SK-N-SH (cell line): ENCODE results near the gene CREB5. TPM values are rescaled to one million over a fixed set of nuclear protein-coding genes. Genes with fewer than 3 reads are reported as not detected.
A peak's percentile ranks its signal among the peaks of the same experiment; 100 is the strongest.

Source experiments
- CTCF ChIA-PET: fragments of 300-600, 350-600 bp; formaldehyde crosslinking; extraction: SDS; loops from one replicate; lab custom pipeline; 2021; lab: Yijun Ruan, JAX
- POLR2A ChIA-PET: fragments of 350-600 bp; sonication (Branson Sonifier 250); formaldehyde crosslinking; extraction: SDS; loops from one replicate; lab custom pipeline; 2020; ENCODE audit warnings: antibody characterized with exemption, inconsistent platforms; lab: Yijun Ruan, JAX
- DNase-seq: peaks from one replicate; pipeline ENCODE4 v3.0.0; 2012
- H2AFZ ChIP-seq: fragments of 200-600 bp; sonication (generic); 2 replicates; pipeline ENCODE4 v1.8.1; 2016; ENCODE audit warnings: antibody characterized with exemption, mild to moderate bottlenecking, low read depth
- H3F3A ChIP-seq: fragments of 200-600 bp; sonication (generic); replicated peaks from 2 replicates; pipeline ENCODE3; 2016; ENCODE audit warnings: antibody characterized with exemption, mild to moderate bottlenecking; ENCODE audit not compliant: insufficient read depth
- H3K27ac ChIP-seq, 2 experiments: fragments of 200-500 bp in 1 of 2; fragments of 200-600 bp in 1 of 2; sonication (Bioruptor generic) in 1 of 2; sonication (generic), shearing (Covaris generic) in 1 of 2; 2 replicates each; pipeline versions ENCODE4 v1.5.1 to v1.6.1; 2014 to 2016; ENCODE audit warnings: low read depth in 2 of 2, inconsistent platforms in 1 of 2, low read length in 1 of 2, mild to moderate bottlenecking in 1 of 2, mixed read lengths in 1 of 2
- H3K27me3 ChIP-seq: fragments of 200-600 bp; sonication (generic), shearing (Covaris generic); 2 replicates; pipeline ENCODE4 v1.6.1; 2016; ENCODE audit warnings: mixed run types; ENCODE audit not compliant: insufficient read depth
- H3K36me3 ChIP-seq, 2 experiments: fragments of 200-500 bp in 1 of 2; fragments of 200-600 bp in 1 of 2; sonication (Bioruptor generic) in 1 of 2; sonication (generic) in 1 of 2; replicated peaks in 1 of 2; 2 replicates each; pipeline versions ENCODE3 to v1.5.1; 2014 to 2016; ENCODE audit warnings: low read length in 1 of 2, mild to moderate bottlenecking in 1 of 2; ENCODE audit not compliant: insufficient read depth in 2 of 2, control insufficient read depth in 1 of 2
- H3K4me1 ChIP-seq, 2 experiments: fragments of 200-500 bp in 1 of 2; fragments of 200-600 bp in 1 of 2; sonication (Bioruptor generic) in 1 of 2; sonication (generic), shearing (Covaris generic) in 1 of 2; 2 replicates each; pipeline versions ENCODE4 v1.5.1 to v1.6.1; 2014 to 2016; ENCODE audit warnings: low read depth in 1 of 2, low read length in 1 of 2, mixed run types in 1 of 2; ENCODE audit not compliant: insufficient read depth in 2 of 2, control insufficient read depth in 1 of 2
- H3K4me2 ChIP-seq: fragments of 200-600 bp; sonication (generic), shearing (Covaris generic); 2 replicates; pipeline ENCODE4 v1.6.1; 2017; ENCODE audit warnings: mixed run types
- H3K4me3 ChIP-seq, 2 experiments: fragments of 200-500 bp in 1 of 2; fragments of 200-600 bp in 1 of 2; sonication (Bioruptor generic) in 1 of 2; sonication (generic), shearing (Covaris generic) in 1 of 2; 2 replicates each; pipeline versions ENCODE4 v1.5.1 to v1.8.1; 2014 to 2016; ENCODE audit warnings: low read depth in 2 of 2, inconsistent platforms in 1 of 2, low read length in 1 of 2, mild to moderate bottlenecking in 1 of 2, mixed read lengths in 1 of 2, moderate library complexity in 1 of 2
- H3K79me2 ChIP-seq: fragments of 200-600 bp; sonication (generic); 2 replicates; pipeline ENCODE4 v1.8.1; 2017; ENCODE audit warnings: mild to moderate bottlenecking; ENCODE audit not compliant: insufficient read depth
- H3K9ac ChIP-seq: fragments of 200-600 bp; sonication (generic); 2 replicates; pipeline ENCODE4 v1.6.1; 2017; ENCODE audit warnings: mixed run types
- H3K9me2 ChIP-seq: fragments of 200-600 bp; sonication (generic); 2 replicates; pipeline ENCODE4 v1.6.1; 2017; ENCODE audit warnings: mixed run types
- H3K9me3 ChIP-seq: fragments of 200-600 bp; sonication (generic); 2 replicates; pipeline ENCODE4 v1.6.1; 2017; ENCODE audit warnings: mixed run types, mild to moderate bottlenecking, moderate library complexity
- H4K20me1 ChIP-seq: fragments of 200-600 bp; sonication (generic); 2 replicates; pipeline ENCODE4 v1.6.1; 2017; ENCODE audit warnings: mild to moderate bottlenecking, mixed run types; ENCODE audit not compliant: insufficient read depth
- CHD2 ChIP-seq: fragments of 150-350 bp; IDR thresholded peaks from 2 replicates; pipeline ENCODE4 v1.6.1; 2018; ENCODE audit warnings: low read length; ENCODE audit not compliant: partially characterized antibody
- CTCF ChIP-seq: fragments of 200-600 bp; sonication (generic); IDR thresholded peaks from 2 replicates; pipeline ENCODE4 v1.6.1; 2017; ENCODE audit warnings: antibody characterized with exemption, mild to moderate bottlenecking, moderate library complexity
- ELF1 ChIP-seq: IDR thresholded peaks from 2 replicates; pipeline ENCODE4 v1.4.0; 2012
- EP300 ChIP-seq, 2 experiments: IDR thresholded peaks; 2 replicates each; pipeline versions ENCODE4 v1.4.0 to v1.6.1; 2012; ENCODE audit warnings: borderline replicate concordance in 1 of 2, low read depth in 1 of 2, low read length in 1 of 2
- FOXJ3 ChIP-seq: sonication (generic); formaldehyde crosslinking; IDR thresholded peaks from 2 replicates; pipeline ENCODE4 v1.5.1; 2020; ENCODE audit warnings: mild to moderate bottlenecking, missing genetic modification reagents
- JUND ChIP-seq: IDR thresholded peaks from 2 replicates; pipeline ENCODE4 v1.4.0; 2012
- MAX ChIP-seq: IDR thresholded peaks from 2 replicates; pipeline ENCODE4 v1.4.0; 2012; ENCODE audit warnings: low read depth
- NFIC ChIP-seq: IDR thresholded peaks from 2 replicates; pipeline ENCODE4 v1.4.0; 2012; ENCODE audit warnings: borderline replicate concordance
- RAD21 ChIP-seq: IDR thresholded peaks from 2 replicates; pipeline ENCODE4 v1.6.1; 2012; ENCODE audit warnings: mild to moderate bottlenecking, low read length
- SMC3 ChIP-seq: IDR thresholded peaks from 2 replicates; pipeline ENCODE4 v1.6.1; 2012; ENCODE audit warnings: low read depth, low read length, improper control_type of control experiment
- TAF1 ChIP-seq: IDR thresholded peaks from 2 replicates; pipeline ENCODE4 v1.6.1; 2012; ENCODE audit warnings: low read depth, mild to moderate bottlenecking, low read length, moderate library complexity, borderline replicate concordance
- TCF12 ChIP-seq: IDR thresholded peaks from 2 replicates; pipeline ENCODE4 v1.4.0; 2012
- USF2 ChIP-seq: fragments of 150-350 bp; IDR thresholded peaks from 2 replicates; pipeline ENCODE4 v1.6.1; 2017; ENCODE audit warnings: antibody characterized with exemption, low read length, low read depth, borderline replicate concordance
- ZBTB33 ChIP-seq: IDR thresholded peaks from 2 replicates; pipeline ENCODE4 v1.4.0; 2012; ENCODE audit warnings: low read depth, borderline replicate concordance
- WGBS: methylation state at CpG from one replicate; pipeline ENCODE4 v1.1.6; 2017; ENCODE audit warnings: low lambda C conversion rate; 5-methylcytosine and 5-hydroxymethylcytosine counted together
- polyA plus RNA-seq, 3 experiments: library from polyadenylated mRNA; depleted of rRNA; stranded (reverse); fragments of >200 nt; gene quantifications; 2 replicates each; pipeline ENCODE4 v1.2.3, GENCODE V29; 2012

The CREB5 gene
- polyA plus RNA-seq, 1 of the 3 experiments (the other 2 are of a cell fraction): 19.3 TPM

GRCh38 chr7:28858206-28858605, 445.9 kb downstream of the CREB5 start (continued):
- no peak for TF ChIP-seq CTCF
- no peak for TF ChIP-seq RAD21
- TF ChIP-seq NFIC: peak; percentile 83
- TF ChIP-seq SMC3: no peak
- no peak for TF ChIP-seq ZBTB33

GRCh38 chr7:28858895-28859294, 446.6 kb downstream of the CREB5 start:
- POLR2A ChIA-PET: no interaction called here
- Histone ChIP-seq H3K4me2 (no peak overlapping the region), H3K27me3 (peaks cover 2% of the 10 kb centered on the region; the same call in 1 of the 2 replicates), H3F3A (peaks cover 18% of the 10 kb centered on the region), H3K4me1 (peaks cover 4 to 5% of the 10 kb centered on the region in 2 experiments; a peak in 2 of 4 replicates), H4K20me1 (no peaks in the 10 kb centered on the region), H2AFZ (no peak overlapping the region), H3K79me2 (no peaks in the 10 kb centered on the region), H3K9me3 (no peaks in the 10 kb centered on the region), H3K36me3 (no peaks in the 10 kb centered on the region), H3K9me2 (no peaks in the 10 kb centered on the region), H3K27ac (no peak overlapping the region), H3K9ac (no peak overlapping the region), H3K4me3 (no peak overlapping the region)
- no peak for DNase-seq
- TF ChIP-seq JUND (no peak), CHD2 (no peak)
- CTCF ChIA-PET: interaction anchor here (0.7 to 2.0 kb wide), 3 partner anchors 232 to 489 kb away, joined by 3 to 6 read pairs (median 3); no protein-coding TSS in a partner anchor
- 95% methylated on average over 6 of the region's 6 CpGs for WGBS

GRCh38 chr7:28861825-28862224, 449.5 kb downstream of the CREB5 start:
- Histone ChIP-seq H3F3A (peaks cover 8% of the 10 kb centered on the region), H3K27ac (no peak overlapping the region), H3K4me3 (no peak overlapping the region), H3K4me1 (no peaks in the 10 kb centered on the region; a peak in 1 of 4 replicates), H2AFZ (no peak overlapping the region), H3K79me2 (no peaks in the 10 kb centered on the region), H3K4me2 (no peak overlapping the region), H3K36me3 (no peaks in the 10 kb centered on the region), H4K20me1 (no peaks in the 10 kb centered on the region), H3K9ac (no peak overlapping the region), H3K27me3 (peaks cover 4% of the 10 kb centered on the region; the same call in 1 of the 2 replicates), H3K9me3 (no peaks in the 10 kb centered on the region), H3K9me2 (no peaks in the 10 kb centered on the region)
- no peak for TF ChIP-seq EP300 (IDR thresholded peaks at IDR 0.05; ENCODE audit: borderline replicate concordance in 1 of 2, low read depth in 1 of 2, low read length in 1 of 2)
- no peak for TF ChIP-seq TCF12
- no peak for TF ChIP-seq MAX
- no peak for TF ChIP-seq FOXJ3
- no peak for TF ChIP-seq ELF1
- no peak for TF ChIP-seq TAF1
- no peak for TF ChIP-seq CTCF
- no peak for TF ChIP-seq USF2
- no peak for TF ChIP-seq NFIC
- no peak for DNase-seq
- WGBS: 80% methylated on average over 4 of the region's 4 CpGs
- ChIA-PET CTCF (interaction anchor here (0.7 to 1.2 kb wide), 3 partner anchors 7 to 767 kb away, joined by 3 to 4 read pairs (median 3); no protein-coding TSS in a partner anchor), POLR2A (no interaction called here)
